ENCODE results near the gene KDM2B.
"Not testable (repeated sequence)": the region's sequence is repeated elsewhere in the genome, so short reads cannot be mapped to it uniquely, and the experiment has no call there.

- not testable (repeated sequence) for TF ChIP-seq CTCF, POLR2A (IDR thresholded peaks at IDR 0.05)
Observed at GRCh38 chr12:121384891-121385290, 195.9 kb downstream of the KDM2B start.
